ENCODE measurements around the gene RABEP1. TPM values are rescaled to one million over a fixed set of nuclear protein-coding genes. Genes with fewer than 3 reads are reported as not detected.

RABEP1 gene
- polyA plus RNA-seq, 1 donor from 2014 or later: 67.0 TPM

- no peaks in the 10 kb centered on the region for H3K9me2 ChIP-seq (ENCODE audit: insufficient read depth, low read length)
- H3K4me2 ChIP-seq (ENCODE audit: low read length): no peak overlapping the region
- no peaks in the 10 kb centered on the region for H3F3A ChIP-seq (ENCODE audit: insufficient read depth, low read length, poor library complexity, severe bottlenecking)
- H3K27me3 ChIP-seq (ENCODE audit: insufficient read depth, low read depth, low read length): no peaks in the 10 kb centered on the region
- H4K20me1 ChIP-seq (ENCODE audit: insufficient read depth): no peaks in the 10 kb centered on the region
- TF ChIP-seq SMC3 (conservative IDR thresholded peaks at IDR 0.05; ENCODE audit: poor library complexity): no peak
- TF ChIP-seq POLR2AphosphoS5 (IDR thresholded peaks at IDR 0.05): no peak
- TF ChIP-seq, protein P1, sequence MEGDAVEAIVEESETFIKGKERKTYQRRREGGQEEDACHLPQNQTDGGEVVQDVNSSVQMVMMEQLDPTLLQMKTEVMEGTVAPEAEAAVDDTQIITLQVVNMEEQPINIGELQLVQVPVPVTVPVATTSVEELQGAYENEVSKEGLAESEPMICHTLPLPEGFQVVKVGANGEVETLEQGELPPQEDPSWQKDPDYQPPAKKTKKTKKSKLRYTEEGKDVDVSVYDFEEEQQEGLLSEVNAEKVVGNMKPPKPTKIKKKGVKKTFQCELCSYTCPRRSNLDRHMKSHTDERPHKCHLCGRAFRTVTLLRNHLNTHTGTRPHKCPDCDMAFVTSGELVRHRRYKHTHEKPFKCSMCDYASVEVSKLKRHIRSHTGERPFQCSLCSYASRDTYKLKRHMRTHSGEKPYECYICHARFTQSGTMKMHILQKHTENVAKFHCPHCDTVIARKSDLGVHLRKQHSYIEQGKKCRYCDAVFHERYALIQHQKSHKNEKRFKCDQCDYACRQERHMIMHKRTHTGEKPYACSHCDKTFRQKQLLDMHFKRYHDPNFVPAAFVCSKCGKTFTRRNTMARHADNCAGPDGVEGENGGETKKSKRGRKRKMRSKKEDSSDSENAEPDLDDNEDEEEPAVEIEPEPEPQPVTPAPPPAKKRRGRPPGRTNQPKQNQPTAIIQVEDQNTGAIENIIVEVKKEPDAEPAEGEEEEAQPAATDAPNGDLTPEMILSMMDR (IDR thresholded peaks at IDR 0.05; ENCODE audit: poor library complexity, severe bottlenecking): no peak
- TF ChIP-seq EZH2 (IDR thresholded peaks at IDR 0.05; ENCODE audit: borderline replicate concordance, insufficient read depth, low read length, poor library complexity, severe bottlenecking): no peak
- no peak for TF ChIP-seq TAF1 (IDR thresholded peaks at IDR 0.05; ENCODE audit: low read depth)
- TF ChIP-seq, protein P2, sequence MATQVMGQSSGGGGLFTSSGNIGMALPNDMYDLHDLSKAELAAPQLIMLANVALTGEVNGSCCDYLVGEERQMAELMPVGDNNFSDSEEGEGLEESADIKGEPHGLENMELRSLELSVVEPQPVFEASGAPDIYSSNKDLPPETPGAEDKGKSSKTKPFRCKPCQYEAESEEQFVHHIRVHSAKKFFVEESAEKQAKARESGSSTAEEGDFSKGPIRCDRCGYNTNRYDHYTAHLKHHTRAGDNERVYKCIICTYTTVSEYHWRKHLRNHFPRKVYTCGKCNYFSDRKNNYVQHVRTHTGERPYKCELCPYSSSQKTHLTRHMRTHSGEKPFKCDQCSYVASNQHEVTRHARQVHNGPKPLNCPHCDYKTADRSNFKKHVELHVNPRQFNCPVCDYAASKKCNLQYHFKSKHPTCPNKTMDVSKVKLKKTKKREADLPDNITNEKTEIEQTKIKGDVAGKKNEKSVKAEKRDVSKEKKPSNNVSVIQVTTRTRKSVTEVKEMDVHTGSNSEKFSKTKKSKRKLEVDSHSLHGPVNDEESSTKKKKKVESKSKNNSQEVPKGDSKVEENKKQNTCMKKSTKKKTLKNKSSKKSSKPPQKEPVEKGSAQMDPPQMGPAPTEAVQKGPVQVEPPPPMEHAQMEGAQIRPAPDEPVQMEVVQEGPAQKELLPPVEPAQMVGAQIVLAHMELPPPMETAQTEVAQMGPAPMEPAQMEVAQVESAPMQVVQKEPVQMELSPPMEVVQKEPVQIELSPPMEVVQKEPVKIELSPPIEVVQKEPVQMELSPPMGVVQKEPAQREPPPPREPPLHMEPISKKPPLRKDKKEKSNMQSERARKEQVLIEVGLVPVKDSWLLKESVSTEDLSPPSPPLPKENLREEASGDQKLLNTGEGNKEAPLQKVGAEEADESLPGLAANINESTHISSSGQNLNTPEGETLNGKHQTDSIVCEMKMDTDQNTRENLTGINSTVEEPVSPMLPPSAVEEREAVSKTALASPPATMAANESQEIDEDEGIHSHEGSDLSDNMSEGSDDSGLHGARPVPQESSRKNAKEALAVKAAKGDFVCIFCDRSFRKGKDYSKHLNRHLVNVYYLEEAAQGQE (IDR thresholded peaks at IDR 0.05; ENCODE audit: borderline replicate concordance): no peak
- TF ChIP-seq RAD21 (conservative IDR thresholded peaks at IDR 0.05): no peak
- no peaks in the 10 kb centered on the region for H3K36me3 ChIP-seq (ENCODE audit: insufficient read depth, low read length)
- H2AFZ ChIP-seq (ENCODE audit: low read depth, low read length): no peak overlapping the region
- no peak overlapping the region for H3K9ac ChIP-seq (ENCODE audit: low read length)
- H3K4me3 ChIP-seq (ENCODE audit: low read length): no peak overlapping the region
- H3K9me3 ChIP-seq (ENCODE audit: low read length): no peaks in the 10 kb centered on the region
- H3K27ac ChIP-seq (ENCODE audit: low read length): no peak overlapping the region
- H3K79me2 ChIP-seq (replicated peaks; ENCODE audit: insufficient read depth, low read length): no peaks in the 10 kb centered on the region
Measured at GRCh38 chr17:5241861-5242671, 40.0 kb upstream of the RABEP1 start.

DNA sequence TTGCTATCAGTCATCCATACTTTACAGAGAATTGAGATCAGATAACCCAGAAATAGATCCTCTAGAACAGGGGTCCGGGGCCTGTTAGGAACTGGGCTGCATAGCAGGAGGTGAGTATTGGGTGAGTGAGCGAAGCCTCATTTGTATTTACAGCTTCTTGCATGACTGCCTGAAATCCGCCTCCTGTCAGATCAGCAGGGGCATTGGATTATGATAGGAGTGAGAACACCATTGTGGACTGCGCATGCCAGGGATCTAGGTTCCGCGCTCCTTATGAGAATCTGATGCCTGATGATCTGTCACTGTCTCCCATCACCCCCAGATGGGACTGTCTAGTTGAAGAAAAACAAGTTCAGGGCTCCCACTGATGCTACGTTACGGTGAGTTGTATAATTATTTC, 34.5 kb upstream of the RABEP1 start:
- Histone ChIP-seq H3K9me2 (ENCODE audit: insufficient read depth, low read length) (no peaks in the 10 kb centered on the region), H3K4me2 (ENCODE audit: low read length) (no peak overlapping the region), H3K9me3 (ENCODE audit: low read length) (no peaks in the 10 kb centered on the region), H3K36me3 (ENCODE audit: insufficient read depth, low read length) (no peaks in the 10 kb centered on the region), H3K4me3 (ENCODE audit: low read length) (no peak overlapping the region), H3K9ac (ENCODE audit: low read length) (no peak overlapping the region), H4K20me1 (ENCODE audit: insufficient read depth) (no peaks in the 10 kb centered on the region), H3K27me3 (ENCODE audit: insufficient read depth, low read depth, low read length) (no peaks in the 10 kb centered on the region), H2AFZ (ENCODE audit: low read depth, low read length) (no peak overlapping the region), H3F3A (ENCODE audit: insufficient read depth, low read length, poor library complexity, severe bottlenecking) (no peaks in the 10 kb centered on the region), H3K79me2 (replicated peaks; ENCODE audit: insufficient read depth, low read length) (no peaks in the 10 kb centered on the region), H3K27ac (ENCODE audit: low read length) (no peak overlapping the region)
- no peak for TF ChIP-seq EP300 (conservative IDR thresholded peaks at IDR 0.05; ENCODE audit: poor library complexity, severe bottlenecking)
- TF ChIP-seq MXI1 (conservative IDR thresholded peaks at IDR 0.05; ENCODE audit: poor library complexity, severe bottlenecking): no peak
- no peak for TF ChIP-seq POLR2AphosphoS5 (IDR thresholded peaks at IDR 0.05)
- TF ChIP-seq SMC3 (conservative IDR thresholded peaks at IDR 0.05; ENCODE audit: poor library complexity): no peak
- TF ChIP-seq, protein P1 (IDR thresholded peaks at IDR 0.05; ENCODE audit: poor library complexity, severe bottlenecking): no peak
- no peak for TF ChIP-seq RAD21 (conservative IDR thresholded peaks at IDR 0.05)
- no peak for TF ChIP-seq TAF1 (IDR thresholded peaks at IDR 0.05; ENCODE audit: low read depth)
- TF ChIP-seq, protein P2 (IDR thresholded peaks at IDR 0.05; ENCODE audit: borderline replicate concordance): no peak
- no peak for TF ChIP-seq EZH2 (IDR thresholded peaks at IDR 0.05; ENCODE audit: borderline replicate concordance, insufficient read depth, low read length, poor library complexity, severe bottlenecking)
